Sigmoid colon (tissue), 7 donors: ENCODE measurements around the gene TAF11. TPM values are rescaled to one million over a fixed set of nuclear protein-coding genes. Genes with fewer than 3 reads are reported as not detected.
"Not testable (repeated sequence)": the region's sequence is repeated elsewhere in the genome, so short reads cannot be mapped to it uniquely, and the experiment has no call there.

Experiments
- DNase-seq: peaks from one replicate; pipeline ENCODE4 v3.0.0-alpha.2; 2019
- H3K27ac ChIP-seq, 4 donors: fragments of 200-600 bp; sonication (generic); one replicate each; pipeline ENCODE4 v1.5.1; 2016 to 2019; ENCODE audit warnings: mild to moderate bottlenecking in 1 of 4
- H3K27me3 ChIP-seq, 3 donors: fragments of 200-600 bp; sonication (generic); one replicate each; pipeline ENCODE4 v1.5.1; 2019; ENCODE audit warnings: mild to moderate bottlenecking in 1 of 3
- H3K36me3 ChIP-seq, 4 donors: fragments of 200-600 bp; sonication (generic); one replicate each; pipeline ENCODE4 v1.5.1; 2016 to 2019
- H3K4me1 ChIP-seq, 4 donors: fragments of 200-600 bp; sonication (generic); one replicate each; pipeline ENCODE4 v1.5.1; 2017 to 2019
- H3K4me3 ChIP-seq, 4 donors: fragments of 200-600 bp; sonication (generic); one replicate each; pipeline ENCODE4 v1.5.1; 2017 to 2019; ENCODE audit warnings: mild to moderate bottlenecking in 2 of 4, moderate library complexity in 1 of 4
- H3K9me3 ChIP-seq, 4 donors: fragments of 200-600 bp in 3 of 4; sonication (generic) in 3 of 4; one replicate each; pipeline versions ENCODE4 v1.5.1 to v1.6.1; 2013 to 2019
- EP300 ChIP-seq, 4 donors: sonication (generic); formaldehyde crosslinking; IDR thresholded peaks; one replicate each; pipeline ENCODE4 v1.6.1; 2017; ENCODE audit warnings: antibody characterized with exemption in 4 of 4
- POLR2A ChIP-seq, 2 donors: fragments of 450-650 bp; IDR thresholded peaks; one replicate each; pipeline ENCODE4 v1.6.1; 2016; ENCODE audit warnings: antibody characterized with exemption in 2 of 2, mild to moderate bottlenecking in 2 of 2, moderate library complexity in 2 of 2
- POLR2AphosphoS5 ChIP-seq, 4 donors: sonication (generic); formaldehyde crosslinking; IDR thresholded peaks; one replicate each; pipeline ENCODE4 v1.6.1; 2017; ENCODE audit warnings: antibody characterized with exemption in 4 of 4
- WGBS, 2 donors: extraction: QIAGEN DNeasy Blood & Tissue Kit; methylation state at CpG; one replicate each; pipeline ENCODE4 v1.1.7; 2013; 5-methylcytosine and 5-hydroxymethylcytosine counted together
- intact Hi-C: fragments of 100-400 bp; cut with DNase I; formaldehyde crosslinking; loops from one replicate; pipeline ENCODE4 v1.15.1; 2023
- polyA plus RNA-seq, 3 donors: library from polyadenylated mRNA; stranded (reverse); fragments of 200-250 nt; gene quantifications; one replicate each; pipeline ENCODE4 v1.2.3, GENCODE V29; 2013
- total RNA-seq, 4 donors: library from RNA; depleted of rRNA; stranded (reverse); fragments of >200 nt; gene quantifications; one replicate each; pipeline ENCODE4 v1.1.0, GENCODE V29; 2016
- TF ChIP-seq, protein P1 (sequence below), 4 experiments: fragments of 450-650 bp in 3 of 4; fragments of 200-600 bp in 1 of 4; IDR thresholded peaks; one replicate each; pipeline ENCODE4 v1.5.1; 2016 to 2019; ENCODE audit warnings: antibody characterized with exemption in 4 of 4, mild to moderate bottlenecking in 3 of 4, moderate library complexity in 2 of 4
- donor health status: healthy with polysubstance abuse.
- donor health status: Bipolar disorder and iron deficiency.
- donor health status: healthy.

Gene TAF11, protein sequence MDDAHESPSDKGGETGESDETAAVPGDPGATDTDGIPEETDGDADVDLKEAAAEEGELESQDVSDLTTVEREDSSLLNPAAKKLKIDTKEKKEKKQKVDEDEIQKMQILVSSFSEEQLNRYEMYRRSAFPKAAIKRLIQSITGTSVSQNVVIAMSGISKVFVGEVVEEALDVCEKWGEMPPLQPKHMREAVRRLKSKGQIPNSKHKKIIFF
- 10 to 100 TPM; 31.0 to 37.7 (median 31.4) TPM for total RNA-seq
- 10 to 100 TPM; 34.0 to 47.9 (median 36.0) TPM for polyA plus RNA-seq

- TF ChIP-seq POLR2AphosphoS5 (IDR thresholded peaks at IDR 0.05): peak; percentile 83 to 95 (median 92)
- TF ChIP-seq EP300 (IDR thresholded peaks at IDR 0.05): peak in 1 of 4 donors; percentile 78
- TF ChIP-seq, protein P1, sequence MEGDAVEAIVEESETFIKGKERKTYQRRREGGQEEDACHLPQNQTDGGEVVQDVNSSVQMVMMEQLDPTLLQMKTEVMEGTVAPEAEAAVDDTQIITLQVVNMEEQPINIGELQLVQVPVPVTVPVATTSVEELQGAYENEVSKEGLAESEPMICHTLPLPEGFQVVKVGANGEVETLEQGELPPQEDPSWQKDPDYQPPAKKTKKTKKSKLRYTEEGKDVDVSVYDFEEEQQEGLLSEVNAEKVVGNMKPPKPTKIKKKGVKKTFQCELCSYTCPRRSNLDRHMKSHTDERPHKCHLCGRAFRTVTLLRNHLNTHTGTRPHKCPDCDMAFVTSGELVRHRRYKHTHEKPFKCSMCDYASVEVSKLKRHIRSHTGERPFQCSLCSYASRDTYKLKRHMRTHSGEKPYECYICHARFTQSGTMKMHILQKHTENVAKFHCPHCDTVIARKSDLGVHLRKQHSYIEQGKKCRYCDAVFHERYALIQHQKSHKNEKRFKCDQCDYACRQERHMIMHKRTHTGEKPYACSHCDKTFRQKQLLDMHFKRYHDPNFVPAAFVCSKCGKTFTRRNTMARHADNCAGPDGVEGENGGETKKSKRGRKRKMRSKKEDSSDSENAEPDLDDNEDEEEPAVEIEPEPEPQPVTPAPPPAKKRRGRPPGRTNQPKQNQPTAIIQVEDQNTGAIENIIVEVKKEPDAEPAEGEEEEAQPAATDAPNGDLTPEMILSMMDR (IDR thresholded peaks at IDR 0.05): no peak
- peak; percentile 75 to 78 for TF ChIP-seq POLR2A (IDR thresholded peaks at IDR 0.05)
- Histone ChIP-seq H3K4me3 (peak within 1 kb of the TSS; percentile 67 to 89 (median 79)), H3K36me3 (peaks cover 0 to 6% (median 0%) of the 10 kb centered on the region in 4 donors), H3K9me3 (no peaks in the 10 kb centered on the region), H3K4me1 (peaks cover 0 to 38% (median 25%) of the 10 kb centered on the region in 4 donors), H3K27me3 (no peaks in the 10 kb centered on the region), H3K27ac (peak within 1 kb of the TSS; percentile 87 to 93 (median 90))
- intact Hi-C loops: loop anchor here (1.0 to 5.0 kb wide), 4 partner anchors 69 to 254 kb away; partner anchors contain the start of genes BLTP3A, SNRPC and TCP11
- DNase-seq: peak; percentile 97
- WGBS, 2 donors: 0 to 1% methylated on average over 43 of the region's 43 CpGs
Measured at GRCh38 chr6:34887753-34888513, at the start of gene TAF11. TAF11 (minus strand) TSS chr6:34888042; CDS start chr6:34887957, 85 bp downstream.

DNA sequence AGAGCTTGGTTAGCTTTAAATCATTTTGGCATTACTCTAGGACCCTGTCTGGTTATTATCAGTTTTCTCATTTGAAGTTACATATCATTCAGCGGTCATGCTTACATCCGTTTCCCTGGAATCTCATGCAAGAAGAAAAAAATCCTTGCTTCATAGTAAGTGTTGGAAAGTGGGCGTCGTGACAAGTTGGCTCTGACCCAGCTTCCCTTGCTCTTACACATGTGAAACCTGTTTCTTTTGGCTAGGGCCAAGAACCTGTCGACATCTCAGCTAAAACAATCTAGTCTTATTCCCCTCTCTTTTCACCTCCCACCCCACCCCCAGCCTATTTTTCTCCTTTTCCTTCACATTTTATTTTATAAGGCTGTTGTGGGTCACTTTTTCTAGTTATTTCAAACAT is 46.7 kb upstream of the TAF11 start:
- Histone ChIP-seq H3K4me1 (peaks cover 0 to 13% (median 9%) of the 10 kb centered on the region in 4 donors), H3K9me3 (no peaks in the 10 kb centered on the region), H3K4me3 (no peak overlapping the region), H3K36me3 (no peaks in the 10 kb centered on the region), H3K27me3 (no peaks in the 10 kb centered on the region), H3K27ac (peak overlapping the region in 1 of 4 donors; percentile 6)
- peak; percentile 95 for DNase-seq
- intact Hi-C loops: no loop called here
- TF ChIP-seq POLR2AphosphoS5 (IDR thresholded peaks at IDR 0.05) (peak in 3 of 4 donors; percentile 10 to 28 (median 19)), POLR2A (IDR thresholded peaks at IDR 0.05) (no peak)
- WGBS, 2 donors: 58 to 60% methylated on average over 5 of the region's 5 CpGs

DNA sequence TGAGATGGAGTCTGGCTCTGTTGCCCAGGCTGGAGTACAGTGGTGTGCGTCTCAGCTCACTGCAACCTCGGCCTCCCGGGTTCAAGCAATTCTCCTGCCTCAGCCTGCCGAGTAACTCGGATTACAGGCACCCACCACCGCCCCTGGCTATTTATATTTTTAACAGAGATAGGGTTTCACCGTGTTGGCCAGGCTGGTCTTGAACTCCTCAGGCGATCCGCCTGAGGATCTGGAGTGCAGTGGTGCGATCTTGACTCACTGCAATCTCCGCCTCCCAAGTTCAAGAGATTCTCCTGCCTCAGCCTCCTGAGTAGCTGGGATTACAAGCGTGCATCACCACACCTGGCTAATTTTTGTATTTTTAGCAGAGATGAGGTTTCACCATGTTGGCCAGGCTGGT is 44.4 kb upstream of the TAF11 start:
- intact Hi-C loops, DNase-seq, H3K4me3 ChIP-seq, H3K27ac ChIP-seq, H3K9me3 ChIP-seq, H3K27me3 ChIP-seq, H3K36me3 ChIP-seq: not testable (repeated sequence)
- 96 to 97% methylated on average over 12 of the region's 12 CpGs for WGBS, 2 donors
- H3K4me1 ChIP-seq: peaks cover 0 to 13% (median 9%) of the 10 kb centered on the region in 4 donors

DNA sequence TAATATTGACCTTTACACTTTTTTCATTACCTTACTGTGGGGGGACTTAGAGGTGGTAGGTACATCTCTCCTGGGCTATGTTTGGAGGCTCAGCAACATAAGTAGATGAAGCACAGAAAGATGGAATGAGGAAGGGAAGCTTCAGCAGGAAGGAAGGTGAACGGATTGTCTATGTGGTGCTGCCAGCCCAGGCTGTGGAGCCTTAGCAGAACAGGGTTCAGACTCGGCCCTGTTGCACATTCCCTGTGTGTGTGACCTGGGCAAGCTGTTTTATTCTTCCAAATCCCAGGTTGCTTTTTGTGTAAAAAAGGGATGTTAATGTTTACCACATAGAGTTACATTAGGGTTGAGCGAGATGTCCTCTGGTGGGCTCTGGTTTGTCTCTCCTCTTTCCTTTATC is 42.4 kb upstream of the TAF11 start:
- 74 to 87% methylated on average over 3 of the region's 3 CpGs for WGBS, 2 donors
- no peaks in the 10 kb centered on the region for H3K27me3 ChIP-seq
- intact Hi-C loops: no loop called here

DNA sequence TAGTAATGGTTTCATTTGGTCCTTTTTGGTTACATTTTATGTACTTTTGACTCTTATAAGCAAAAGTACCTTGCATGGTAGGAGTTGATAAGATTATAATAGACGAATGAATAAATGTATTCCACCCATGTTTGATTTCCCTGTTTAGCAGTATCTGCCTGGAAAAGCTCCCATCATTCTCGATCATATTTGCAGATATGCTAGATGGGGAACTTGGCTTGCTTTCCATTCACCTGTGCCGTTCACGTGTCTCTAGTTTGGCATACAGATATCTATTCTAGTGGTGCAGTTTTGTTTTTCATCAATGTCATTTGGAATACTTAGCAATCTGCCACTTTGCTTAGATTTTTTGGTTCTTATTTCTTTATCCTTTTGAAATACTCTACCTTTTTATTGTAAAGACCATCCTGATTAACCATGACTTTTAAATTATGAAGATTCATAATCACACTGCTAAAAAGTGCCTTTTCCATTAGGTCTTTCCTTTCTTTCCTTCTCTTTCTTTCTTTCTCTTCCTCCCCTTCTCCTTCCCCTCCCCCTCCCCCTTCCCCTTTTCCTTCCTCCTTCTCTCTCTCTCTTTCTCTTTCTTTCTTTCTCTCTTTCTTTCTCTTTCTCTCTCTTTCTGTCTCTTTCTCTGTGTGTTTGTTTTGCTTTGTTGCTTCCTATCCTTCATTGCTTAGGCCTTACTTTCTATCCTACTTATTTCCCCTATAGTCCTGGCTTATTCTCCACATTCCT is 41.6 kb upstream of the TAF11 start:
- TF ChIP-seq POLR2A (IDR thresholded peaks at IDR 0.05) (no peak), POLR2AphosphoS5 (IDR thresholded peaks at IDR 0.05) (no peak), EP300 (IDR thresholded peaks at IDR 0.05) (no peak)
- TF ChIP-seq, protein P1 (IDR thresholded peaks at IDR 0.05): no peak
- H3K4me1 ChIP-seq: peaks cover 0 to 26% (median 12%) of the 10 kb centered on the region in 4 donors
- H3K9me3 ChIP-seq: no peaks in the 10 kb centered on the region
- 62 to 85% methylated on average over 4 of the region's 4 CpGs for WGBS, 2 donors
- no peak overlapping the region for H3K27ac ChIP-seq
- intact Hi-C loops: no loop called here
- DNase-seq: no peak
- H3K4me3 ChIP-seq: no peak overlapping the region
- H3K27me3 ChIP-seq: no peaks in the 10 kb centered on the region
- H3K36me3 ChIP-seq: no peaks in the 10 kb centered on the region

More for the DNA sequence above, 42.4 kb upstream of the TAF11 start:
- Histone ChIP-seq H3K4me3 (no peak overlapping the region), H3K4me1 (peaks cover 0 to 26% (median 12%) of the 10 kb centered on the region in 4 donors), H3K36me3 (no peaks in the 10 kb centered on the region), H3K27ac (no peak overlapping the region), H3K9me3 (no peaks in the 10 kb centered on the region)
- DNase-seq: no peak
- no peak for TF ChIP-seq POLR2AphosphoS5 (IDR thresholded peaks at IDR 0.05)
- TF ChIP-seq POLR2A (IDR thresholded peaks at IDR 0.05): no peak
